SU-DHL-6 (cell line): ENCODE measurements around the gene PHKB.

Experiments
- H2AFZ ChIP-seq: fragments of 200-600 bp; sonication (generic); 2 replicates; pipeline ENCODE4 v1.6.1; 2014; ENCODE audit warnings: low read depth, mild to moderate bottlenecking, moderate library complexity, mixed read lengths, antibody characterized with exemption, low read length; ENCODE audit not compliant: severe bottlenecking
- H3F3A ChIP-seq: fragments of 200-600 bp; shearing (Covaris generic); 2 replicates; pipeline ENCODE4 v1.6.0; 2016; ENCODE audit warnings: antibody characterized with exemption, mild to moderate bottlenecking; ENCODE audit not compliant: insufficient read depth
- H3K27ac ChIP-seq: fragments of 200-600 bp; sonication (generic); 2 replicates; pipeline ENCODE4 v1.5.1; 2016; ENCODE audit warnings: low read depth, mild to moderate bottlenecking, low read length, moderate library complexity, mixed read lengths
- H3K27me3 ChIP-seq: fragments of 200-600 bp; sonication (generic), shearing (Covaris generic); 2 replicates; pipeline ENCODE4 v1.6.0; 2014; ENCODE audit warnings: mild to moderate bottlenecking, low read length
- H3K36me3 ChIP-seq: fragments of 200-600 bp; sonication (generic); 2 replicates; pipeline ENCODE4 v1.6.1; 2014; ENCODE audit warnings: mild to moderate bottlenecking, low read length, mixed read lengths
- H3K4me2 ChIP-seq: fragments of 300-600, 200-600 bp; shearing (Covaris generic), sonication (generic); 2 replicates; pipeline ENCODE4 v1.6.0; 2014; ENCODE audit warnings: low read length, low read depth, mild to moderate bottlenecking; ENCODE audit not compliant: poor library complexity, severe bottlenecking
- H3K4me3 ChIP-seq: fragments of 200-600 bp; sonication (generic); 2 replicates; pipeline ENCODE4 v1.5.1; 2014; ENCODE audit warnings: antibody characterized with exemption, low read length, mild to moderate bottlenecking, mixed read lengths; ENCODE audit not compliant: insufficient read depth, poor library complexity, severe bottlenecking
- H3K79me2 ChIP-seq: fragments of 200-600 bp; sonication (generic); 2 replicates; pipeline ENCODE4 v1.6.1; 2014; ENCODE audit warnings: mild to moderate bottlenecking, low read length, moderate library complexity; ENCODE audit not compliant: insufficient read depth
- H3K9ac ChIP-seq: fragments of 200-600 bp; sonication (generic); 2 replicates; pipeline ENCODE4 v1.7.0; 2014; ENCODE audit warnings: mild to moderate bottlenecking, low read length
- H3K9me2 ChIP-seq: fragments of 200-600 bp; sonication (generic); replicated peaks from 2 replicates; pipeline ENCODE4 v1.6.1; 2014; ENCODE audit warnings: low read length; ENCODE audit not compliant: insufficient read depth
- H3K9me3 ChIP-seq: fragments of 200-600 bp; sonication (generic); 2 replicates; pipeline ENCODE4 v1.6.1; 2014; ENCODE audit warnings: low read length, mixed read lengths; ENCODE audit not compliant: insufficient read depth
- H4K20me1 ChIP-seq: fragments of 200-600 bp; sonication (generic); 2 replicates; pipeline ENCODE4 v1.6.1; 2014; ENCODE audit warnings: low read depth, mild to moderate bottlenecking, antibody characterized with exemption, low read length, moderate library complexity, mixed read lengths
- EZH2phosphoT487 ChIP-seq: fragments of 200-600 bp; sonication (generic), shearing (Covaris generic); conservative IDR thresholded peaks from 2 replicates; pipeline ENCODE4 v1.6.1; 2018; ENCODE audit warnings: mild to moderate bottlenecking, antibody characterized with exemption, low read length, moderate library complexity, mixed read lengths
- TF ChIP-seq, protein P1 (sequence below): fragments of 200-600 bp; sonication (generic); IDR thresholded peaks from one replicate; pipeline ENCODE4 v1.5.1; 2017; ENCODE audit warnings: antibody characterized with exemption, mild to moderate bottlenecking, low read length, moderate library complexity; ENCODE audit not compliant: insufficient read depth, poor library complexity, severe bottlenecking

The PHKB gene

GRCh38 chr16:47721006-47721637 lies 260.0 kb downstream of the PHKB start:
- Histone ChIP-seq H2AFZ (no peak overlapping the region), H3K4me2 (no peak overlapping the region), H3K9ac (no peak overlapping the region), H3F3A (no peaks in the 10 kb centered on the region), H3K27ac (no peak overlapping the region), H4K20me1 (no peaks in the 10 kb centered on the region), H3K9me2 (no peaks in the 10 kb centered on the region), H3K4me3 (no peak overlapping the region), H3K79me2 (no peaks in the 10 kb centered on the region), H3K27me3 (no peaks in the 10 kb centered on the region), H3K36me3 (no peaks in the 10 kb centered on the region), H3K9me3 (no peaks in the 10 kb centered on the region)
- no peak for TF ChIP-seq EZH2phosphoT487
- TF ChIP-seq, protein P1, sequence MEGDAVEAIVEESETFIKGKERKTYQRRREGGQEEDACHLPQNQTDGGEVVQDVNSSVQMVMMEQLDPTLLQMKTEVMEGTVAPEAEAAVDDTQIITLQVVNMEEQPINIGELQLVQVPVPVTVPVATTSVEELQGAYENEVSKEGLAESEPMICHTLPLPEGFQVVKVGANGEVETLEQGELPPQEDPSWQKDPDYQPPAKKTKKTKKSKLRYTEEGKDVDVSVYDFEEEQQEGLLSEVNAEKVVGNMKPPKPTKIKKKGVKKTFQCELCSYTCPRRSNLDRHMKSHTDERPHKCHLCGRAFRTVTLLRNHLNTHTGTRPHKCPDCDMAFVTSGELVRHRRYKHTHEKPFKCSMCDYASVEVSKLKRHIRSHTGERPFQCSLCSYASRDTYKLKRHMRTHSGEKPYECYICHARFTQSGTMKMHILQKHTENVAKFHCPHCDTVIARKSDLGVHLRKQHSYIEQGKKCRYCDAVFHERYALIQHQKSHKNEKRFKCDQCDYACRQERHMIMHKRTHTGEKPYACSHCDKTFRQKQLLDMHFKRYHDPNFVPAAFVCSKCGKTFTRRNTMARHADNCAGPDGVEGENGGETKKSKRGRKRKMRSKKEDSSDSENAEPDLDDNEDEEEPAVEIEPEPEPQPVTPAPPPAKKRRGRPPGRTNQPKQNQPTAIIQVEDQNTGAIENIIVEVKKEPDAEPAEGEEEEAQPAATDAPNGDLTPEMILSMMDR = no peak

GRCh38 chr16:47722046-47722445 lies 260.9 kb downstream of the PHKB start:
- Histone ChIP-seq H3K9ac (no peak overlapping the region), H3F3A (no peaks in the 10 kb centered on the region), H3K9me2 (no peaks in the 10 kb centered on the region), H3K4me3 (no peak overlapping the region), H3K79me2 (no peaks in the 10 kb centered on the region), H3K27me3 (no peaks in the 10 kb centered on the region), H4K20me1 (no peaks in the 10 kb centered on the region), H2AFZ (no peak overlapping the region), H3K27ac (no peak overlapping the region), H3K36me3 (no peaks in the 10 kb centered on the region), H3K9me3 (no peaks in the 10 kb centered on the region), H3K4me2 (no peak overlapping the region)
- TF ChIP-seq, protein P1 = no peak
- TF ChIP-seq EZH2phosphoT487 = no peak

- no peak overlapping the region for H3K27ac ChIP-seq
- H4K20me1 ChIP-seq = no peaks in the 10 kb centered on the region
- H3K9me3 ChIP-seq = no peaks in the 10 kb centered on the region
- TF ChIP-seq, protein P1 = no peak
- no peak for TF ChIP-seq EZH2phosphoT487
- no peak overlapping the region for H3K4me3 ChIP-seq
- H3F3A ChIP-seq = no peaks in the 10 kb centered on the region
- H3K79me2 ChIP-seq = no peaks in the 10 kb centered on the region
- no peak overlapping the region for H3K4me2 ChIP-seq
- H3K9me2 ChIP-seq = no peaks in the 10 kb centered on the region
- no peak overlapping the region for H3K9ac ChIP-seq
- no peaks in the 10 kb centered on the region for H3K27me3 ChIP-seq
- no peak overlapping the region for H2AFZ ChIP-seq
- no peaks in the 10 kb centered on the region for H3K36me3 ChIP-seq
Measured at GRCh38 chr16:47724115-47724785, 263.1 kb downstream of the PHKB start.
